H9 (cell line): Measurements from ENCODE around the gene NGF. TPM values are rescaled to one million over a fixed set of nuclear protein-coding genes. Genes with fewer than 3 reads are reported as not detected.

ENCODE experiments used
- DNase-seq: peaks from one replicate; pipeline ENCODE4 v3.0.0-alpha.2; 2017
- H2AFZ ChIP-seq: one replicate; pipeline ENCODE4 v1.6.1; 2013; ENCODE audit warnings: mild to moderate bottlenecking, low read length, control low read depth, moderate library complexity
- H2AK5ac ChIP-seq: 2 replicates; pipeline ENCODE4 v1.6.1; 2013; ENCODE audit warnings: low read length, control low read depth, mixed read lengths; ENCODE audit not compliant: insufficient read length
- H2BK120ac ChIP-seq: one replicate; pipeline ENCODE4 v1.6.1; 2013; ENCODE audit warnings: low read depth, mild to moderate bottlenecking, low read length, control low read depth, inconsistent platforms; ENCODE audit not compliant: poor library complexity, severe bottlenecking
- H2BK12ac ChIP-seq: 2 replicates; pipeline ENCODE4 v1.6.1; 2013; ENCODE audit warnings: low read length, control low read depth, mixed read lengths, low read depth; ENCODE audit not compliant: insufficient read length
- H2BK15ac ChIP-seq: 2 replicates; pipeline ENCODE4 v1.6.1; 2013; ENCODE audit warnings: low read depth, low read length, control low read depth
- H2BK20ac ChIP-seq: one replicate; pipeline ENCODE4 v1.6.1; 2013; ENCODE audit warnings: low read depth, mild to moderate bottlenecking, low read length, control low read depth, inconsistent platforms; ENCODE audit not compliant: poor library complexity, severe bottlenecking
- H2BK5ac ChIP-seq: 2 replicates; pipeline ENCODE4 v1.6.1; 2013; ENCODE audit warnings: low read length, control low read depth, mixed read lengths; ENCODE audit not compliant: insufficient read length
- H3K14ac ChIP-seq: 2 replicates; pipeline ENCODE4 v1.6.1; 2013; ENCODE audit warnings: low read length, control low read depth; ENCODE audit not compliant: insufficient read depth
- H3K18ac ChIP-seq: 2 replicates; pipeline ENCODE4 v1.6.1; 2013; ENCODE audit warnings: low read depth, mild to moderate bottlenecking, mixed read lengths, low read length, control low read depth; ENCODE audit not compliant: insufficient read length
- H3K23ac ChIP-seq: 2 replicates; pipeline ENCODE4 v1.6.1; 2013; ENCODE audit warnings: low read length, control low read depth, mixed read lengths, low read depth; ENCODE audit not compliant: insufficient read length
- H3K23me2 ChIP-seq: 2 replicates; pipeline ENCODE4 v1.6.1; 2013; ENCODE audit warnings: low read depth, mild to moderate bottlenecking, mixed read lengths, low read length, control low read depth; ENCODE audit not compliant: insufficient read length, poor library complexity, severe bottlenecking
- H3K27ac ChIP-seq: 2 replicates; pipeline ENCODE4 v1.5.1; 2013; ENCODE audit warnings: low read length, control low read depth, mixed read lengths, low read depth; ENCODE audit not compliant: insufficient read length
- H3K27me3 ChIP-seq: 2 replicates; pipeline ENCODE4 v1.6.1; 2013; ENCODE audit warnings: low read length, control low read depth, inconsistent platforms; ENCODE audit not compliant: insufficient read depth
- H3K4ac ChIP-seq: 2 replicates; pipeline ENCODE4 v1.6.1; 2013; ENCODE audit warnings: low read depth, mild to moderate bottlenecking, control low read depth, inconsistent platforms, low read length, moderate library complexity
- H3K4me1 ChIP-seq: 2 replicates; pipeline ENCODE4 v1.6.1; 2013; ENCODE audit warnings: low read length, control low read depth, inconsistent platforms; ENCODE audit not compliant: insufficient read depth
- H3K4me2 ChIP-seq: 2 replicates; pipeline ENCODE4 v1.6.1; 2013; ENCODE audit warnings: low read length, control low read depth, mixed read lengths; ENCODE audit not compliant: insufficient read length, insufficient read depth
- H3K56ac ChIP-seq: 2 replicates; pipeline ENCODE4 v1.6.1; 2013; ENCODE audit warnings: low read depth, mild to moderate bottlenecking, mixed read lengths, low read length, control low read depth; ENCODE audit not compliant: insufficient read length
- H3K79me1 ChIP-seq: 2 replicates; pipeline ENCODE4 v1.6.1; 2013; ENCODE audit warnings: low read depth, mild to moderate bottlenecking, moderate library complexity, low read length, control low read depth, inconsistent platforms; ENCODE audit not compliant: insufficient read depth, poor library complexity, severe bottlenecking
- H3K79me2 ChIP-seq: 2 replicates; pipeline ENCODE4 v1.6.1; 2013; ENCODE audit warnings: low read length, control low read depth, inconsistent platforms; ENCODE audit not compliant: insufficient read depth
- H3K9ac ChIP-seq: 2 replicates; pipeline ENCODE4 v1.6.1; 2013; ENCODE audit warnings: low read length, control low read depth, mixed read lengths; ENCODE audit not compliant: insufficient read length; ENCODE audit errors: extremely low read depth
- H3K9me3 ChIP-seq: one replicate; pipeline ENCODE4 v1.6.1; 2013; ENCODE audit warnings: low read depth, low read length, inconsistent platforms; ENCODE audit not compliant: control insufficient read depth
- H3T11ph ChIP-seq: one replicate; pipeline ENCODE4 v1.6.1; 2013; ENCODE audit warnings: mild to moderate bottlenecking, low read length, control low read depth, inconsistent platforms
- H4K20me1 ChIP-seq: one replicate; pipeline ENCODE4 v1.6.1; 2013; ENCODE audit not compliant: control insufficient read depth, insufficient read length, insufficient read depth
- H4K5ac ChIP-seq: 2 replicates; pipeline ENCODE4 v1.6.1; 2013; ENCODE audit warnings: low read depth, mild to moderate bottlenecking, mixed read lengths, low read length, control low read depth; ENCODE audit not compliant: insufficient read length
- H4K8ac ChIP-seq: replicated peaks from 2 replicates; pipeline ENCODE4 v1.6.1; 2013; ENCODE audit warnings: low read length, control low read depth, mixed read lengths, low read depth; ENCODE audit not compliant: insufficient read length
- H4K91ac ChIP-seq: 2 replicates; pipeline ENCODE4 v1.6.1; 2013; ENCODE audit warnings: low read depth, mild to moderate bottlenecking, moderate library complexity, mixed read lengths, low read length, control low read depth; ENCODE audit not compliant: insufficient read length
- H3K27ac Mint-ChIP-seq, 3 experiments: 2 replicates in 2 of 3; 3 replicates in 1 of 3; pipeline ENCODE4 v1.8.0; 2020 to 2021; ENCODE audit warnings: mixed read lengths in 3 of 3, mild to moderate bottlenecking in 1 of 3, moderate library complexity in 1 of 3
- H3K27me3 Mint-ChIP-seq: 2 replicates; pipeline ENCODE4 v1.8.0; 2021; ENCODE audit warnings: low read depth, mild to moderate bottlenecking, moderate library complexity, mixed read lengths
- H3K36me3 Mint-ChIP-seq, 3 experiments: 2 replicates in 2 of 3; 3 replicates in 1 of 3; pipeline ENCODE4 v1.8.0; 2020 to 2021; ENCODE audit warnings: low read depth in 3 of 3, mixed read lengths in 3 of 3; ENCODE audit not compliant: insufficient read depth in 1 of 3
- H3K4me1 Mint-ChIP-seq, 2 experiments: 2 replicates each; pipeline ENCODE4 v1.8.0; 2020; ENCODE audit warnings: mixed read lengths in 2 of 2
- H3K4me3 Mint-ChIP-seq, 2 experiments: 2 replicates in 1 of 2; 3 replicates in 1 of 2; pipeline ENCODE4 v1.8.0; 2020 to 2021; ENCODE audit warnings: mild to moderate bottlenecking in 2 of 2, mixed read lengths in 2 of 2, moderate library complexity in 1 of 2
- H3K9me3 Mint-ChIP-seq, 2 experiments: 2 replicates in 1 of 2; 3 replicates in 1 of 2; pipeline ENCODE4 v1.8.0; 2020; ENCODE audit warnings: mild to moderate bottlenecking in 2 of 2, mixed read lengths in 2 of 2, moderate library complexity in 1 of 2
- WGBS: extraction: QIAGEN DNeasy Blood & Tissue Kit; methylation state at CpG from one replicate; pipeline ENCODE4 v1.1.7; 2013; ENCODE audit warnings: missing lambda C conversion rate, low lambda C conversion rate, mixed read lengths; ENCODE audit not compliant: insufficient read length; ENCODE audit errors: extremely low coverage; 5-methylcytosine and 5-hydroxymethylcytosine counted together
- total RNA-seq: library from RNA; stranded (reverse); gene quantifications from 2 replicates; pipeline ENCODE4 v1.2.1, GENCODE V29; 2021
- TF ChIP-seq, protein P1 (sequence below): fragments of 200-600 bp; sonication (generic); conservative IDR thresholded peaks from 3 replicates; pipeline ENCODE4 v1.8.0; 2021; ENCODE audit warnings: antibody characterized with exemption, mild to moderate bottlenecking

The NGF gene
- total RNA-seq, 1 experiment from 2014 or later: 0.22 TPM

DNA sequence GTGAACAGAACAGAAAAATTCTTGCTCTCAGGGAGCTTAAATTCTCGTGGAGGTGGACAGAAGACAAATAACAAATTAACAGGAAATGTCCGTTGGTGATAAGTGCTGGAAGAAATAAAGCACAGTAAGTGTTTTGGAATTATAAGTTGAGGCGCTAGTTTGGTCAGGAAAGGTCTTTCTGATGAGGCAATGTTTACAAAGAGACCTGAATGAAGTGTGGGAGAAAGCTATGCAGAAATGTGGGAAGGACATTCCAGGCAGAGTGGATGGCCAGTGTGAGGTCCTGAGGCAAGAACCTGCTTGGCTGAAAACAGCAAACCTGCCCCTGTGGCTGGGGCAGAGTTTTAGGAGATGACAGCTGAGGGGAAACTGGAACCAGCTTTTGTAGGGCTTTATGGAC lies 23.3 kb downstream of the NGF start:
- Mint-ChIP-seq H3K9me3 (no peaks in the 10 kb centered on the region), H3K4me1 (peaks cover 0 to 6% of the 10 kb centered on the region in 2 experiments; a peak in 2 of 4 replicates)
- H3K4me1 ChIP-seq: no peaks in the 10 kb centered on the region

More for the DNA sequence above, 23.3 kb downstream of the NGF start:
- no CpG with 5 or more reads among the region's 3 CpGs for WGBS
- H3K23ac ChIP-seq: no peak overlapping the region
- no peak overlapping the region for H3K4ac ChIP-seq
- H3T11ph ChIP-seq: no peak overlapping the region
- no peaks in the 10 kb centered on the region for H3K9me3 ChIP-seq
- no peaks in the 10 kb centered on the region; the same call in 1 of the 2 replicates for H3K27me3 Mint-ChIP-seq
- H2AK5ac ChIP-seq: no peak overlapping the region
- H2BK20ac ChIP-seq: no peak overlapping the region
- no peak overlapping the region for H3K18ac ChIP-seq
- H3K27ac ChIP-seq: no peak overlapping the region
- H3K27ac Mint-ChIP-seq: no peak overlapping the region
- H3K56ac ChIP-seq: no peak overlapping the region
- H3K27me3 ChIP-seq: no peaks in the 10 kb centered on the region
- no peak overlapping the region for H3K14ac ChIP-seq
- H2BK120ac ChIP-seq: no peak overlapping the region
- no peak overlapping the region for H3K9ac ChIP-seq
- H3K4me2 ChIP-seq: no peak overlapping the region
- no peak overlapping the region for H2AFZ ChIP-seq
- no peaks in the 10 kb centered on the region for H3K23me2 ChIP-seq
- no peak overlapping the region for H4K91ac ChIP-seq
- H3K79me1 ChIP-seq: no peaks in the 10 kb centered on the region
- DNase-seq: no peak
- H3K4me3 Mint-ChIP-seq: no peak overlapping the region
- no peaks in the 10 kb centered on the region for H3K79me2 ChIP-seq
- no peak overlapping the region for H2BK15ac ChIP-seq
- no peak overlapping the region for H4K5ac ChIP-seq
- TF ChIP-seq, protein P1, sequence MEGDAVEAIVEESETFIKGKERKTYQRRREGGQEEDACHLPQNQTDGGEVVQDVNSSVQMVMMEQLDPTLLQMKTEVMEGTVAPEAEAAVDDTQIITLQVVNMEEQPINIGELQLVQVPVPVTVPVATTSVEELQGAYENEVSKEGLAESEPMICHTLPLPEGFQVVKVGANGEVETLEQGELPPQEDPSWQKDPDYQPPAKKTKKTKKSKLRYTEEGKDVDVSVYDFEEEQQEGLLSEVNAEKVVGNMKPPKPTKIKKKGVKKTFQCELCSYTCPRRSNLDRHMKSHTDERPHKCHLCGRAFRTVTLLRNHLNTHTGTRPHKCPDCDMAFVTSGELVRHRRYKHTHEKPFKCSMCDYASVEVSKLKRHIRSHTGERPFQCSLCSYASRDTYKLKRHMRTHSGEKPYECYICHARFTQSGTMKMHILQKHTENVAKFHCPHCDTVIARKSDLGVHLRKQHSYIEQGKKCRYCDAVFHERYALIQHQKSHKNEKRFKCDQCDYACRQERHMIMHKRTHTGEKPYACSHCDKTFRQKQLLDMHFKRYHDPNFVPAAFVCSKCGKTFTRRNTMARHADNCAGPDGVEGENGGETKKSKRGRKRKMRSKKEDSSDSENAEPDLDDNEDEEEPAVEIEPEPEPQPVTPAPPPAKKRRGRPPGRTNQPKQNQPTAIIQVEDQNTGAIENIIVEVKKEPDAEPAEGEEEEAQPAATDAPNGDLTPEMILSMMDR: no peak
- no peak overlapping the region for H2BK12ac ChIP-seq
- no peak overlapping the region for H4K8ac ChIP-seq
- H3K36me3 Mint-ChIP-seq: no peaks in the 10 kb centered on the region; a peak in 1 of 7 replicates
- no peak overlapping the region for H2BK5ac ChIP-seq
- H4K20me1 ChIP-seq: no peaks in the 10 kb centered on the region
